ENCODE results near the gene TSSC4.

DNA sequence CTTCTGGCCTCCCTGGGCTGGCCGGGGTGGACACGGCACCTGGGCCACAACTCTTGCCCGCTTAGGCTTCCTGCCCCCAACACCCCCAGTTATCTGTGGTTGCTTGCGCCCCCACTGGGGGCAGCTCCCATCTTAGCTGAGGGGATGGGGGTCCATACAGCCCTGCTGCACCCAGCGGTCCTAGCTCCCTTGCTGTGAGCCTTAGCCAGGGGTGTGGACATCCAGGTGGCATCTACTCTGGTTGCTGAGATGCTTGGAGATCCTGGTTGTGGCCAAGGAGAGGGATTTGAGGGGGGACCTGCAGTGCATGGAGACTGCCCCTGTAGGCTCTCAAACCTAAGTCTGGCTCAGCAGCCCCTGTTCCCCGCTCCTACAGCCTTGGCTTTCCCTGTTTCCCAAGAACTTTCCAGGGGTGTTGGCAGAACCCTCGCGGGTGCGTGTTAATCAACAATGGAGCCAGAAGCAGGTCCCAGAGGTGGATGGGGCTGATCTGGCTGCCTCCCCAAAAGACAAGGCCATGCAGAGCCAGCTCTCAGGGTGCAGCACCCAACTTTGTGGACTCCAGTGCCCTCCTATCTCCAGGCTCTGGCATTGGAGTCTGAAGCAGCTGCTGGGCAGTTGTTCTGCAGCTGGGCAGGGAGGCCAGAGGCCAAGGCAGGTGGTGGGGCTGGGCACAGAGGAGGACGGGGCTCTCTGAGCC lies 47.6 kb downstream of the TSSC4 start:
- TF ChIP-seq TBP (CRISPR knock-in tag; IDR thresholded peaks at IDR 0.05) (no peak), EZH2 (conservative IDR thresholded peaks at IDR 0.05; ENCODE audit: low read depth, low read length) (no peak), ELF1 (CRISPR knock-in tag; IDR thresholded peaks at IDR 0.05) (no peak), POLR2AphosphoS5 (IDR thresholded peaks at IDR 0.05; ENCODE audit: low read depth, low read length) (no peak), ZNF274 (CRISPR knock-in tag; IDR thresholded peaks at IDR 0.05) (no peak), REXO4 (CRISPR knock-in tag; IDR thresholded peaks at IDR 0.05; ENCODE audit: borderline replicate concordance) (no peak), ZFP1 (CRISPR knock-in tag; IDR thresholded peaks at IDR 0.05) (no peak), ZNF10 (CRISPR knock-in tag; IDR thresholded peaks at IDR 0.05; ENCODE audit: borderline replicate concordance, low read depth) (no peak), CREM (IDR thresholded peaks at IDR 0.05) (no peak), CREM (CRISPR knock-in tag; IDR thresholded peaks at IDR 0.05) (no peak), ZBTB42 (CRISPR knock-in tag; IDR thresholded peaks at IDR 0.05) (no peak)
- TF ChIP-seq, protein P1, sequence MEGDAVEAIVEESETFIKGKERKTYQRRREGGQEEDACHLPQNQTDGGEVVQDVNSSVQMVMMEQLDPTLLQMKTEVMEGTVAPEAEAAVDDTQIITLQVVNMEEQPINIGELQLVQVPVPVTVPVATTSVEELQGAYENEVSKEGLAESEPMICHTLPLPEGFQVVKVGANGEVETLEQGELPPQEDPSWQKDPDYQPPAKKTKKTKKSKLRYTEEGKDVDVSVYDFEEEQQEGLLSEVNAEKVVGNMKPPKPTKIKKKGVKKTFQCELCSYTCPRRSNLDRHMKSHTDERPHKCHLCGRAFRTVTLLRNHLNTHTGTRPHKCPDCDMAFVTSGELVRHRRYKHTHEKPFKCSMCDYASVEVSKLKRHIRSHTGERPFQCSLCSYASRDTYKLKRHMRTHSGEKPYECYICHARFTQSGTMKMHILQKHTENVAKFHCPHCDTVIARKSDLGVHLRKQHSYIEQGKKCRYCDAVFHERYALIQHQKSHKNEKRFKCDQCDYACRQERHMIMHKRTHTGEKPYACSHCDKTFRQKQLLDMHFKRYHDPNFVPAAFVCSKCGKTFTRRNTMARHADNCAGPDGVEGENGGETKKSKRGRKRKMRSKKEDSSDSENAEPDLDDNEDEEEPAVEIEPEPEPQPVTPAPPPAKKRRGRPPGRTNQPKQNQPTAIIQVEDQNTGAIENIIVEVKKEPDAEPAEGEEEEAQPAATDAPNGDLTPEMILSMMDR (CRISPR knock-in tag; IDR thresholded peaks at IDR 0.05) = no peak
- TF ChIP-seq, protein P2, sequence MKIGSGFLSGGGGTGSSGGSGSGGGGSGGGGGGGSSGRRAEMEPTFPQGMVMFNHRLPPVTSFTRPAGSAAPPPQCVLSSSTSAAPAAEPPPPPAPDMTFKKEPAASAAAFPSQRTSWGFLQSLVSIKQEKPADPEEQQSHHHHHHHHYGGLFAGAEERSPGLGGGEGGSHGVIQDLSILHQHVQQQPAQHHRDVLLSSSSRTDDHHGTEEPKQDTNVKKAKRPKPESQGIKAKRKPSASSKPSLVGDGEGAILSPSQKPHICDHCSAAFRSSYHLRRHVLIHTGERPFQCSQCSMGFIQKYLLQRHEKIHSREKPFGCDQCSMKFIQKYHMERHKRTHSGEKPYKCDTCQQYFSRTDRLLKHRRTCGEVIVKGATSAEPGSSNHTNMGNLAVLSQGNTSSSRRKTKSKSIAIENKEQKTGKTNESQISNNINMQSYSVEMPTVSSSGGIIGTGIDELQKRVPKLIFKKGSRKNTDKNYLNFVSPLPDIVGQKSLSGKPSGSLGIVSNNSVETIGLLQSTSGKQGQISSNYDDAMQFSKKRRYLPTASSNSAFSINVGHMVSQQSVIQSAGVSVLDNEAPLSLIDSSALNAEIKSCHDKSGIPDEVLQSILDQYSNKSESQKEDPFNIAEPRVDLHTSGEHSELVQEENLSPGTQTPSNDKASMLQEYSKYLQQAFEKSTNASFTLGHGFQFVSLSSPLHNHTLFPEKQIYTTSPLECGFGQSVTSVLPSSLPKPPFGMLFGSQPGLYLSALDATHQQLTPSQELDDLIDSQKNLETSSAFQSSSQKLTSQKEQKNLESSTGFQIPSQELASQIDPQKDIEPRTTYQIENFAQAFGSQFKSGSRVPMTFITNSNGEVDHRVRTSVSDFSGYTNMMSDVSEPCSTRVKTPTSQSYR (CRISPR knock-in tag; IDR thresholded peaks at IDR 0.05; ENCODE audit: borderline replicate concordance) = no peak

Data from HepG2 (cell line).